Measurements from ENCODE around the gene TMEM178B. TPM values are rescaled to one million over a fixed set of nuclear protein-coding genes. Genes with fewer than 3 reads are reported as not detected.

TMEM178B gene
- total and polyA plus RNA-seq, 2 experiments from 2014 or later: 0.24 to 0.30 TPM

GRCh38 chr7:141122736-141123135 is 48.9 kb downstream of the TMEM178B start:
- no peak for TF ChIP-seq CTCF (IDR thresholded peaks at IDR 0.05; ENCODE audit: poor library complexity)
- TF ChIP-seq EZH2 (IDR thresholded peaks at IDR 0.05; ENCODE audit: borderline replicate concordance): no peak
- no peak for TF ChIP-seq EZH2phosphoT487 (IDR thresholded peaks at IDR 0.05; ENCODE audit: low read depth, severe bottlenecking, unreplicated experiment)
- DNase-seq (ENCODE audit: low spot score): no peak
- Histone ChIP-seq H3K36me3 (replicated peaks; ENCODE audit: insufficient read depth, low read depth) (no peaks in the 10 kb centered on the region), H2AFZ (no peak overlapping the region), H3K9me3 (ENCODE audit: low read depth) (no peaks in the 10 kb centered on the region), H4K20me1 (ENCODE audit: insufficient read depth, poor library complexity, severe bottlenecking) (no peaks in the 10 kb centered on the region), H3K79me2 (no peaks in the 10 kb centered on the region), H3K27ac (no peak overlapping the region), H3K4me1 (ENCODE audit: insufficient read depth) (no peaks in the 10 kb centered on the region), H3K4me3 (no peak overlapping the region), H3K27me3 (no peaks in the 10 kb centered on the region), H3K9me2 (replicated peaks; ENCODE audit: insufficient read depth) (no peaks in the 10 kb centered on the region), H3K4me2 (no peak overlapping the region)
- WGBS (ENCODE audit: low lambda C conversion rate, missing lambda C conversion rate): 68% methylated on average over 2 of the region's 2 CpGs

DNA sequence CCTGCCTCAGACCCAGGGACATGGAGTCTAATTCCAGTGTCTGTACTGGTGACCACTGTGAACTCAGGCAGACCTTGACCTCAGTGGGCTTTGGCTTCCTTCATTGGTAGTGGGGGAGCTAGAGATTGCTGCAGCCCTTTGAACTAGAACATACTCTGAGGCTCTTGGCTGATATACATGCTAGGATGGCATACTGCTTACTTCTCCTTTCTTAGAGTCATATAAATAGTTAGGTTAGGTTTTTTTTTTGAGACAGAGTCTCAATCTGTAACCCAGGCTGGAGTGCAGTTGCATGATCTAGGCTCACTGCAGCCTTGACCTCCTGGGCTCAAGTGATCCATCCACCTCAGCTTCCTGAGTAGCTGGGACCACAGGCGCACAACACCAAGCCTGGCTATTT is 49.7 kb downstream of the TMEM178B start:
- no peak overlapping the region for H3K4me2 ChIP-seq
- no peaks in the 10 kb centered on the region for H4K20me1 ChIP-seq (ENCODE audit: insufficient read depth, poor library complexity, severe bottlenecking)
- 100% methylated on average over 1 of the region's 1 CpG for WGBS (ENCODE audit: low lambda C conversion rate, missing lambda C conversion rate)
- no peak for DNase-seq (ENCODE audit: low spot score)
- no peak overlapping the region for H2AFZ ChIP-seq
- no peak overlapping the region for H3K27ac ChIP-seq
- H3K79me2 ChIP-seq: no peaks in the 10 kb centered on the region
- TF ChIP-seq EZH2phosphoT487 (IDR thresholded peaks at IDR 0.05; ENCODE audit: low read depth, severe bottlenecking, unreplicated experiment) (no peak), CTCF (IDR thresholded peaks at IDR 0.05; ENCODE audit: poor library complexity) (no peak), EZH2 (IDR thresholded peaks at IDR 0.05; ENCODE audit: borderline replicate concordance) (no peak)
- no peaks in the 10 kb centered on the region for H3K4me1 ChIP-seq (ENCODE audit: insufficient read depth)
- H3K27me3 ChIP-seq: no peaks in the 10 kb centered on the region
- H3K4me3 ChIP-seq: no peak overlapping the region
- no peaks in the 10 kb centered on the region for H3K9me3 ChIP-seq (ENCODE audit: low read depth)
- H3K9me2 ChIP-seq (replicated peaks; ENCODE audit: insufficient read depth): no peaks in the 10 kb centered on the region
- H3K36me3 ChIP-seq (replicated peaks; ENCODE audit: insufficient read depth, low read depth): no peaks in the 10 kb centered on the region

GRCh38 chr7:141126107-141126506 is 52.2 kb downstream of the TMEM178B start:
- Histone ChIP-seq H3K9me3 (ENCODE audit: low read depth) (no peaks in the 10 kb centered on the region), H3K4me1 (ENCODE audit: insufficient read depth) (no peaks in the 10 kb centered on the region), H3K79me2 (no peaks in the 10 kb centered on the region), H3K4me3 (no peak overlapping the region), H3K27me3 (no peaks in the 10 kb centered on the region), H4K20me1 (ENCODE audit: insufficient read depth, poor library complexity, severe bottlenecking) (no peaks in the 10 kb centered on the region), H3K4me2 (no peak overlapping the region), H3K9me2 (replicated peaks; ENCODE audit: insufficient read depth) (no peaks in the 10 kb centered on the region), H3K36me3 (replicated peaks; ENCODE audit: insufficient read depth, low read depth) (no peaks in the 10 kb centered on the region), H2AFZ (no peak overlapping the region), H3K27ac (no peak overlapping the region)
- DNase-seq (ENCODE audit: low spot score): no peak
- TF ChIP-seq EZH2phosphoT487 (IDR thresholded peaks at IDR 0.05; ENCODE audit: low read depth, severe bottlenecking, unreplicated experiment) (no peak), EZH2 (IDR thresholded peaks at IDR 0.05; ENCODE audit: borderline replicate concordance) (no peak), CTCF (IDR thresholded peaks at IDR 0.05; ENCODE audit: poor library complexity) (no peak)
- 73% methylated on average over 5 of the region's 5 CpGs for WGBS (ENCODE audit: low lambda C conversion rate, missing lambda C conversion rate)

DNA sequence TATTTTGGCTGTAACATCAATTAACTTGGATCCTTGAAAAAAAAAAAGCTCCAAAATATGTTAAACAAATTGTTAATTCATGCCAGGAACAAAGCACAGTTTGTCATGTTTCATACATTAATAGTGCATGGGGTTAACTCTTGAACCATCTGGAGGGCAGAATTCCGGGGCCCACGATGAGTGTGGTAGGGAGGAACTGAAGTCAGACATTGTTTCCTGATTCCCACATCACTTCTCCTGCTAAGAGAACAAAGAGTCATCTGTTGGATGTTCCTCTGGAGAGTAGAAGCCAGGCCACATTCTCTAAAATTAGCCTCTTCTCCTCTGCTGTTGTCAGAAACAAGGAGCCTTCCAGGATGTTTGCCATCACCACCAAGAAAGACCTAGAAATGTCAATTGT is 54.6 kb downstream of the TMEM178B start:
- WGBS (ENCODE audit: low lambda C conversion rate, missing lambda C conversion rate): 82% methylated on average over 2 of the region's 2 CpGs
- DNase-seq (ENCODE audit: low spot score): no peak
- Histone ChIP-seq H3K27ac (no peak overlapping the region), H3K9me2 (replicated peaks; ENCODE audit: insufficient read depth) (no peaks in the 10 kb centered on the region), H3K27me3 (no peaks in the 10 kb centered on the region), H4K20me1 (ENCODE audit: insufficient read depth, poor library complexity, severe bottlenecking) (no peaks in the 10 kb centered on the region), H3K4me1 (ENCODE audit: insufficient read depth) (no peaks in the 10 kb centered on the region), H3K36me3 (replicated peaks; ENCODE audit: insufficient read depth, low read depth) (no peaks in the 10 kb centered on the region), H3K79me2 (no peaks in the 10 kb centered on the region), H2AFZ (no peak overlapping the region), H3K4me3 (no peak overlapping the region), H3K4me2 (no peak overlapping the region), H3K9me3 (ENCODE audit: low read depth) (no peaks in the 10 kb centered on the region)
- TF ChIP-seq CTCF (IDR thresholded peaks at IDR 0.05; ENCODE audit: poor library complexity) (no peak), EZH2phosphoT487 (IDR thresholded peaks at IDR 0.05; ENCODE audit: low read depth, severe bottlenecking, unreplicated experiment) (no peak), EZH2 (IDR thresholded peaks at IDR 0.05; ENCODE audit: borderline replicate concordance) (no peak)
